PC-3 (cell line): ENCODE measurements around the gene KLK4.

ENCODE experiments used
- CTCF ChIP-seq: fragments of 300-600 bp; sonication (generic); conservative IDR thresholded peaks from 2 replicates; pipeline ENCODE4 v1.5.1; 2017; ENCODE audit warnings: antibody characterized with exemption, low read depth, mild to moderate bottlenecking, low read length
- EZH2 ChIP-seq: fragments of 300-600 bp; sonication (generic); IDR thresholded peaks from one replicate; pipeline ENCODE4 v1.6.1; 2017; ENCODE audit warnings: antibody characterized with exemption, mild to moderate bottlenecking, low read length; ENCODE audit not compliant: unreplicated experiment

- TF ChIP-seq CTCF: peak; percentile 57
- no peak for TF ChIP-seq EZH2
These were observed 29.0 kb downstream of the KLK4 start for GRCh38 chr19:50882188-50882587.
